ENCODE measurements around the gene ZNF324B.
A peak's percentile ranks its signal among the peaks of the same experiment; 100 is the strongest.
"Not testable (repeated sequence)": the region's sequence is repeated elsewhere in the genome, so short reads cannot be mapped to it uniquely, and the experiment has no call there.

Gene ZNF324B

GRCh38 chr19:58480481-58480830, 29.0 kb downstream of the ZNF324B start:
- Histone ChIP-seq H3K4me1 (ENCODE audit: insufficient read depth, low read length) (no peaks in the 10 kb centered on the region; the same call in 1 of the 2 replicates), H3K9me3 (ENCODE audit: control insufficient read depth, insufficient read depth, low read length) (no peaks in the 10 kb centered on the region), H3K9ac (ENCODE audit: low read depth, low read length) (no peak overlapping the region), H3K36me3 (ENCODE audit: insufficient read depth, low read length) (peaks cover 6% of the 10 kb centered on the region; the same call in 1 of the 2 replicates)

DNA sequence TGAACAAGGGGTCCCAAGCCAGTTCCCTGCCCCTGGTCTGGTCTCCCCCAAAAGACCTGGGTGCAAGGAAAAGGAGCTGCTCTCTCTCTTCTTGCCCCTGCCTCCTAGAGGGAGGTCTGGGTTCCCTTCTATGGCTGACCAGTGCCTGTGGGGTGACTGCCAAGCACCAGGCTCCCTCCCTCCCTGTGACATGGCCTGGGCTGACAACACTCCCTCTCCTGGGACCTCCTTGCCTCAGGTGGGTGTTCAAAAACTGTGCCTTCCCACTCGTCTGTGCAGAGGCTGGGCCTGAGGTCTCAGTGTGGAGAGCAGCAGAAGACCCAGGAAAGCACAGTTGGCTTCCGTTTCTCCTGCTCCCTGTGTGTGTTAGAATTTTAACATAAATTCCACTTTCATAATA, 29.4 kb downstream of the ZNF324B start:
- Histone ChIP-seq H3K4me1 (ENCODE audit: insufficient read depth, low read length) (no peaks in the 10 kb centered on the region; the same call in 1 of the 2 replicates), H3K9ac (ENCODE audit: low read depth, low read length) (no peak overlapping the region), H3K36me3 (ENCODE audit: insufficient read depth, low read length) (peaks cover 6% of the 10 kb centered on the region; the same call in 1 of the 2 replicates), H3K9me3 (ENCODE audit: control insufficient read depth, insufficient read depth, low read length) (no peaks in the 10 kb centered on the region)

DNA sequence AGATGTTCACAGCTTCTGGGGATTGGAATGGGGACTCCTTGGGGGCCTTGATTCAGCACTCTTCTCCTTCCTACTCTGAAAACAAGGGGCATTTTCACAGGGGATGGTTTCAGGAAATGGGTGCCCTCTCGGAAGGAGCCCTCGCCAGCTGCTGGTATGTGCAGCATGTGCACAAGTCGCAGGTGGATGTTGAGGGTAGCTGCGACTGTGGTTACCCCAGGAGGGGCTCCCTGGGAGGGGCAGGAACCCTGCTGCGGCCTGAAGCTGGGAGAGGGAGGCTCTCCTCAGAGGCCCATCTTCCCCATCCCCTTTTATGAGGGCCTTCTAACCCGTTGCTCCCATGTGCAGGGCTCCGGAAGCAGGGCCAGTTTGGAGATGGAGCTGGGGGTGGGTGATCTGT, 30.9 kb downstream of the ZNF324B start:
- Histone ChIP-seq H3K4me1 (ENCODE audit: insufficient read depth, low read length) (no peaks in the 10 kb centered on the region), H3K9ac (ENCODE audit: low read depth, low read length) (no peak overlapping the region), H3K9me3 (ENCODE audit: control insufficient read depth, insufficient read depth, low read length) (no peaks in the 10 kb centered on the region), H3K36me3 (ENCODE audit: insufficient read depth, low read length) (peaks cover 6% of the 10 kb centered on the region; the same call in 1 of the 2 replicates)

GRCh38 chr19:58483776-58484175, 32.4 kb downstream of the ZNF324B start:
- H3K4me1 ChIP-seq (ENCODE audit: insufficient read depth, low read length) = no peaks in the 10 kb centered on the region
- peaks cover 6% of the 10 kb centered on the region; the same call in 1 of the 2 replicates for H3K36me3 ChIP-seq (ENCODE audit: insufficient read depth, low read length)
- no peak overlapping the region for H3K9ac ChIP-seq (ENCODE audit: low read depth, low read length)
- H3K9me3 ChIP-seq (ENCODE audit: control insufficient read depth, insufficient read depth, low read length) = no peaks in the 10 kb centered on the region

GRCh38 chr19:58484349-58484748, 32.9 kb downstream of the ZNF324B start:
- not testable (repeated sequence) for H3K9me3 ChIP-seq (ENCODE audit: control insufficient read depth, insufficient read depth, low read length); H3K36me3 ChIP-seq (ENCODE audit: insufficient read depth, low read length); H3K4me1 ChIP-seq (ENCODE audit: insufficient read depth, low read length); H3K9ac ChIP-seq (ENCODE audit: low read depth, low read length)

- Histone ChIP-seq H3K4me1 (ENCODE audit: insufficient read depth, low read length) (no peaks in the 10 kb centered on the region), H3K9me3 (ENCODE audit: control insufficient read depth, insufficient read depth, low read length) (no peaks in the 10 kb centered on the region), H3K9ac (ENCODE audit: low read depth, low read length) (no peak overlapping the region), H3K36me3 (ENCODE audit: insufficient read depth, low read length) (no peaks in the 10 kb centered on the region)
These were observed 40.0 kb downstream of the ZNF324B start for GRCh38 chr19:58491393-58491792.

DNA sequence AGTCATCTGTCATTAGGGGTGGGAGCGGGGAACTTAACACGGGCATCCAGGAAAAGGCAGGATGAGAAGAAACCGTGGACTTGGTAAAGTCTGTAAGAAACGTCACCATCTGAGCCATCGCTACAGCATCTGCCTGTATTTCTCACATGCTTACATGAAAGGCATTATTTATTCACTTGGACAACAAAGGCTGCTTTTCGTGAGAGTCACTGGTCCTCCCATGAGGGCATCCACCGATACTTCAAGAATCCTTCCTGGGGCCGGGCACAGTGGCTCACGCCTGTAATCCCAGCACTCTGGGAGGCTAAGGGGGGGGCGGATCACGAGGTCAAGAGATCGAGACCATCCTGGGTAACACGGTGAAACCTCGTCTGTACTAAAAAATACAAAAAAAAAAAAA, 40.8 kb downstream of the ZNF324B start:
- Histone ChIP-seq H3K36me3 (ENCODE audit: insufficient read depth, low read length) (no peaks in the 10 kb centered on the region), H3K4me1 (ENCODE audit: insufficient read depth, low read length) (no peaks in the 10 kb centered on the region), H3K9me3 (ENCODE audit: control insufficient read depth, insufficient read depth, low read length) (no peaks in the 10 kb centered on the region), H3K9ac (ENCODE audit: low read depth, low read length) (no peak overlapping the region)

GRCh38 chr19:58497634-58498170, 46.3 kb downstream of the ZNF324B start:
- H3K9ac ChIP-seq (ENCODE audit: low read depth, low read length) = peak overlapping the region; percentile 84; the same call in 1 of the 2 replicates
- 0 out of 2 replicates have a peak, but pooled peaks cover 5% of the 10 kb centered on the region for H3K4me1 ChIP-seq (ENCODE audit: insufficient read depth, low read length)
- no peaks in the 10 kb centered on the region for H3K9me3 ChIP-seq (ENCODE audit: control insufficient read depth, insufficient read depth, low read length)
- no peaks in the 10 kb centered on the region for H3K36me3 ChIP-seq (ENCODE audit: insufficient read depth, low read length)

DNA sequence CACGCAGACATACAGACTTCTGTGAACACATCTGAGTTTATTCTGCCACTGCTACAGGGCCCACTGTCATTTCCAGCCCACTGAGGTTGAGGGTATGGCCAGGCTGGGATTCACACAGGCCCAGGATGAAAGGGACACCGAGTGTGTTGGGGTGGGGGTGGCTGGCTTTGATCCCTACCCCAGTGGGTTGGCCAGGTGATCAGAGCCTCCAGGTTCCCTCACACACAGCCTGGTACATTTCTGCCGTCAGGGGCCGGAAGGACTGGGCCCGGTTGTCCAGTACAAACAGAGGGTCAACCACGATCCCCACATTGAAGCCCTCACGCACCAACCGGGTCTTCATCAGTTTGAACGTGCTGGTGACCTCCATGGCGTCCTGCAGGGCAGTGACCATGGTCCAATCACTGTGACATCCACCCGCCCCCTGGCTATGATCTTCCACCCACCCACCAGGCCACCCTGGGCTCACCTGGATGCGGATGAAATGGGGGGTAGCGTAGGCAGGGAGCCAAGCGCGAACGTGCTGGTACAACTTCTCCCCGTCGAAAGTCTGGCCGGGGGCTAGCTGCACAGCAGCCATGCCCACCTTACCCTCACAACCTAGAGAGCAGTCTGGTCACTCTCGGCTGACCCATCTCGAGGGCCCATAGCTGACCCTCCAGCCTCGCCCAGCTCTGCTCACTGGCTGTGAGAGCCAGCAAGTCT, 47.0 kb downstream of the ZNF324B start:
- H3K36me3 ChIP-seq (ENCODE audit: insufficient read depth, low read length) = no peaks in the 10 kb centered on the region
- H3K4me1 ChIP-seq (ENCODE audit: insufficient read depth, low read length) = 0 out of 2 replicates have a peak, but pooled peaks cover 5% of the 10 kb centered on the region
- H3K9ac ChIP-seq (ENCODE audit: low read depth, low read length) = peak overlapping the region; percentile 84
- H3K9me3 ChIP-seq (ENCODE audit: control insufficient read depth, insufficient read depth, low read length) = no peaks in the 10 kb centered on the region

DNA sequence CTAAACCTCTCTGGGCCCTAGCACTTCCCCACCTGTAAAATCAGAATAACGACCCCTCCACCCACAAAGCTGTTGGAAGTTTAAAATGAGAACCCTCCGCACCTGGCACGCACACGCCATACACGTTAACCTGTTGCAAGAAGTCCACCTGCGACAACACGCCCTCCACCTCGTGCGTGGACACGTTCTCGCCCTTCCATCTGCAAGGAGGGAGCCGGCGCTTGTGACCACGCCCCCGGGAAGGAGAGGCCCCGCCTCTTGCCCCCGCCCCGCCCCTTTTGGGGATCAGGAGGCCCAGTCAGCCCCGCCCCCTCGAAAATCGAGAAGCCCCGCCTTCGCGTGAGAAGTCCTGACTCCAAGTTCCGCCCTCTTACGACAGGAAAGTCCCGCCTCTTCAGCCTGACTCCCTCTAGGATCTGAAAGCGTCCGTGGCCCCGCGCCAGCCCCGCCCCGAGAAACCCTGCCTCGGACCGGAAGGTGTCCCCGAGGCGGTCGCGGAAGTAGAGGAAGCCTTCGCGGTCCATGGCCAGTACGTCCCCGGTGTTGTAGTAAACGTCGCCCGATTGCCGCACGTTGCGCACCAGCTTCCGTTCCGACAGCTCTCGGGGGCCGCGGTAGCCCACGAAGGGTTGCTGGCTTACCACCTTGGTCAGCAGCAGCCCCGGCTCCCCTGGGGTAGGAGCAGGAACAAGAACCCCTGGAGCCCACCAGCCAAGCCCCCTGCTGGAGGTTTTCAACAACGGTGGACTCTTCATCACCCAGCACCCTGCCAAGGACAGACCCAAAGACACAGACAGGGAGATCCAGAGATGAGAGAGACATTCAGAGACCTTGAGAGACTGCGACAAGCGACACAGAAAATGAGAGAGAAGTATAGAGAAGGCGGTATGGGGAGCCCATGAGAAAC, 47.9 kb downstream of the ZNF324B start:
- no peaks in the 10 kb centered on the region for H3K9me3 ChIP-seq (ENCODE audit: control insufficient read depth, insufficient read depth, low read length)
- no peaks in the 10 kb centered on the region for H3K36me3 ChIP-seq (ENCODE audit: insufficient read depth, low read length)
- peak overlapping the region; percentile 84 for H3K9ac ChIP-seq (ENCODE audit: low read depth, low read length)
- H3K4me1 ChIP-seq (ENCODE audit: insufficient read depth, low read length) = 0 out of 2 replicates have a peak, but pooled peaks cover 5% of the 10 kb centered on the region

- no peaks in the 10 kb centered on the region for H3K36me3 ChIP-seq (ENCODE audit: insufficient read depth, low read length)
- H3K9ac ChIP-seq (ENCODE audit: low read depth, low read length) = peak overlapping the region; percentile 63
- H3K4me1 ChIP-seq (ENCODE audit: insufficient read depth, low read length) = 0 out of 2 replicates have a peak, but pooled peaks cover 5% of the 10 kb centered on the region
- H3K9me3 ChIP-seq (ENCODE audit: control insufficient read depth, insufficient read depth, low read length) = no peaks in the 10 kb centered on the region
These were observed 48.8 kb downstream of the ZNF324B start for GRCh38 chr19:58500242-58500641.

Data from ES-I3 (cell line).